GM18517 (cell line): ENCODE results near the gene ROCK2.
A peak's percentile ranks its signal among the peaks of the same experiment; 100 is the strongest.

Experiments used
- ATAC-seq: cut with Tn5 transposase; IDR thresholded peaks from one replicate; pipeline ENCODE4 v1.9.1; 2021; ENCODE audit warnings: mild to moderate bottlenecking, moderate library complexity; ENCODE audit not compliant: unreplicated experiment

Gene ROCK2

DNA sequence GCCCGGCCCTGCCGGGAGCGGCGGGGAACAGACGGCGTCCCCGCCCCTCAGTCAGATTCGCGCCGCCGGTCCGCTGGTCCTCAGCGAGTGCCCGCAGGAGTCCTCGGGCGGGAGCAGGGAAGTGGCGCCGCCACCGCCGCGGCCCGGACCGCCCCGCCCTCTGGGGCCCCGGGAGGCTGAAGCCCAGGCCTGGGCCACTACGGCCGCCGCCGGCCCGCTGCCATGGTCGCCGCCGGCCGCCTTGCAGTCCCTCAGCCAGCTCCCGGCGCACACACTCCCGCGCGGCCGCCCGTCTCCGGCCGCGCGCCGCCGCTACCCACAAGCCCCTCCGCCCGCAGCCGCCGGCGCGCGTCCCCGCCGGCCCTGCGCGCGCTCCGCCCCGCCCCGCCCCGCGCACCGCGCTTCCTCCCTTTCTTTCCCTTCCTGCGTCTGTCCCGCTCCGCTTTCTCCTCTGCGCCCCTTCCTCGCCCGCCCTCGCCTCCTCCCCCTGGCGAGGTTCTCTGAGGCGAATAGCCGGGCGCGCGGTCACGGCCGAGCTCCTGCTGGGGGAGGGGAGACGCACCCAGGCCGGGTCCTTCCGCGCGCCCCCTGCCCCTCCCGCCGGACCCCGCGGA, at the start of gene ROCK2:
Gene ROCK2, minus strand, starts transcription at position 295 of the 614 bp plus-strand sequence. CDS start 500 bp downstream, outside the sequence.
- peak; percentile 44 for ATAC-seq

DNA sequence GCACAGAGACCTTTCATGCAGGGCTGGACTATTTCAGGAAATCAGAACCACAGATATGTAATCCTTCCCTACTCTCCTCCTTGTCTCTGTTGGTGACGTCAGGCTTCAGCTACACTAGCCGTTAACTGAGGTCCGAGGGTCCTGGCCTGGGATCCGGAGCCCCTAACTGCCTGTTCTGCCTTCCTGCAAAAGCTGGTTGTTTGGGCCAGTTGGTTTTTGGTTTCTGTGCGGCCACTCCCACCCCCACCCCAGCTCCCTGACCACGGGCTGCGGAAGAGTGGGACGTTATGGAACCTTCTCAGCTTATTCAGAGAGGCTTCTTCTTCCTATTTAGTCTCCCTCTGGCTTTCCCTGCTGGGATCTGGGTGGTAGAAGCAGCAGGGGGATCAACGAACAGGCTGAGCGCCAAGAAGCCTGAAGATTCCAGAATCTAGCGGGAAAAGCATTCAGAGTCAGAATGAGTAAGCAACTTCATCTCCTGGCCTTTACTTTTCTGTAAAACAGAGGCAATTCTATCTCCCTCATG, 49.3 kb upstream of the ROCK2 start:
- ATAC-seq: no peak

DNA sequence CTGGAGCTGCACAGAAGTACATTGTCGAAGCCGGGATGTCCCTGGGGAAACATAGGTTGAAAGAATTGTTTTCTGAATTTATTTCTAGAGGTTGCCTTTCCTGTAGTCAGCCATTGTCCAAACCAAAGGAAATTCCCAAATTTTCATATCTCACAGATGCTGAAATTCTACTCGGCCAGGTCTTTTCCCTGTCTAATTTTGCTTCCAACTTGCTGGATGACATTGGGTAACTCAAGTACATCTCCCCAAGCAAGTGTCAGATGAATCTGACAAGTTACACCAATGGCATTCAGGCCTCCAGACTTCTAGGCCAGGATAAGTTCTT, 47.5 kb upstream of the ROCK2 start:
- no peak for ATAC-seq

DNA sequence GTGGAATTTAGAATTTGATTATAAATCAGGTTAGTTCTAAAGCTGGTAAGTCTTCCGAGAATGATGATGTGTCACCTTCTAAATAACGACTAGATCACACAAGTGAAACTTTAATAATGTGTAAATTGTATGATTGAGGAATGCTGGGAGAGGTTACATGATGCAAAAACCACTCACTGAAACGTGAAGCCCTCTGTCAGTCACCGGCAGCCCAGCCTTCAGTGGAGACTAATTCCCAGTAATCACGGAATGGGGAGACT, 45.9 kb upstream of the ROCK2 start:
- ATAC-seq: no peak

DNA sequence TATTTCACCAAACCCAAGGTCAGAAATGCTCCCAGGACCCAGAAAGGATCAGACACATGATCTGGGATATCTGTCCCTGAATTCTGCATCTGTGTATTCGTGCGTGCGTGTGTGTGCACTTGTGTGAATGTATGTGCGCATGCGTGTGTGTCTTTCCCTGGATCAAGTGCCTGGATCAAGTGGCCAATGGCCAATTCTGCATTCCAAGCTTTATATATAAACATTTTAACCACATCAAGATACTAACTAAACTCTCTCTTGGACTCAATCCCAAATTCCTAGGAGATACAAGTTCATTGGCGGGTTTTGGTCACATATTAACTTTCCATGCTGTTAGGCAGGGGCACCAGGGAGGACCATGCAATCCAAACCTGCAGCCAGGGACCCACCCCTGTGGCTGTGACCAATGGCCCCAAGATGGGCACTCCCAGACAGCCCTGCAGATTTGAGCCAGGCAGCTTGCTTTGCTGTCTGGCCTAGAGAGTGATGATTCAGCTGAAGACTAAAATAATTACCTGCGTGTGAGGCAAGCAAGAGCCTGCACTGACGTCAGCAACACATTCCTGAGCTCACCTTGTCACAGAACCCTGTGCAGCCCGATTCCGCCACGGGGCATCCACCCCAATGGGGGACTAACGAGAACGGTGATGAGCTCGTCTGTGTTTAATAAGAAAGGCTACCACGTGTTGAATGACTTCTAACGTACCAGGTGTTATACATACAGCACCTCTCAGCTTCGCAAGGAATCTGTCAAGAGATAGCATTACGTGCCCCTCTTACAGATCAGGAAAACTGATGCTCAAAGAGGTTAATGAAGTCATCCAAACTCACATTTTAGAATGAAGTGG, 45.3 kb upstream of the ROCK2 start:
- no peak for ATAC-seq

DNA sequence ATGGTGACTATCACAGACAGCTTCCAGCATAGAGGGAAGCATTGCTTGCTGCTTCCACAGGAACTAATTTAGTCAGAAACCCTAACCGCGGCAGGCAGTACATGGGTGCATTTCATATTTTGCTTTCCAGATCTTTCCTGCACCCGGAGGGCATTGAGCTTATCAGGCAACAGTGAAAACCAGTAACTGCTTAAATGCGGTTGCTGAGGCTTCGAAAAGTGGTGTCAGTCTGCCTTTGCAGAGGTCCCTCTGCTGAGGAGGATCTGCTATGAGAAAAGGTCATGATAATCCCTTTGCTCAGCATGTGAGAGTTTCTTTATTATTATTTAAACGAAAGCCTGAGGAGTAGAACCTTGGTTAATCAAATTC, 44.6 kb upstream of the ROCK2 start:
- no peak for ATAC-seq

DNA sequence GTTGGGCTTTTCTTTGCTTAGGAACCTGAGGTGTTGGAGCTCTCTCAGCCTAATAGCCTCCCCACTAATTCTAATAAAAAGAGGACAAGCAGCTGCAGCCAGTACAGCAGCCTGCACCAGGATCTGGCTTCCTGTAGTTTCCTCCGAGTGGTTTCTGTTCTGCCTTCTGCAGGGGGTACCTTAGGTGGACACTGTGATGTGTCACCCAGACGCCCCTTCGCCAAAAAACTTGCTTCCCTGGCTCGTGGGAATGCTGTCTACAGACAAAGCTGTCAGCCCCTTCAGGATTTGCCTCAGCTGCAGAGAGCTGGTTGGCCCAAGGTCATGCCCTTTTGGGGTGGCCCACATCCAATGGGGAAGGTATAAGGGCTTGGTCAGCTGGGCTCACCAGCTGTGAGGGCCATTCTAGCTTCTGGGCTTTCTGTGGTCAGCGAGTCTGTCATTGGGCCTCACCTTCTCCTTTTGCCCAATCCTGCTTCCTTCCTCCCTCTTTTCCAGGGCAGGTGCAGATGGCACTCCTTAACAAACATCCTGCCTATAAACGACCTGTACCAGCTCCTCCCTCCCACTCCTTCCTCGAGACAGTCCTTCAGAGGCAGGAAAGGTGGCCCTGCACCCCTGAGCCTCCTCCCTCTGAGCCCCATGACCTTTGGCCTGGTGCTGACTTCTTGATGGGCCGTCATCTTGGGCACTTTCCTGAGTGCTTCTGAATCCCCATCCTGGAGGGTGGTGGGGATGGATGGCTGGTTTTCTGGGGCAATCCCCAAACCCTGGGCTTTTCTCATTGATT, 44.0 kb upstream of the ROCK2 start:
- ATAC-seq: no peak

DNA sequence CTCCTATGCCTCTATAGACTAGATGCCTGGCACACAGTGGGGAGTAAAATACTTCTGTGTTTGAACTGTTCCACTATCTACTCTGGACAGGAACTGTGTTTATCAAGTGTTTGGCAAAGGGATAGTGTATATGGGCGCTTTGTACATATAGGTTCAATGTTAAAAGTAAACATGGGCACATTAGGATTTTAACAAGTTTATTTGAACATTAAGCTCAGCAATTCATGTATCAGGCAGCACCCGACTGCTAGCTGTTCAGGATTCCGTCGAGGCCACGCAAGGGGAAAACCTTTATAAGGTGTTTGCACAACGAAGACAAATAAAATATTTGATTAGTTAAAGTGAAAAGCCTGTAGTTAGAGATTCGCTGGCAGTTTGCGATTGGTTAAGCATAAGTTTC, 43.4 kb upstream of the ROCK2 start:
- no peak for ATAC-seq

DNA sequence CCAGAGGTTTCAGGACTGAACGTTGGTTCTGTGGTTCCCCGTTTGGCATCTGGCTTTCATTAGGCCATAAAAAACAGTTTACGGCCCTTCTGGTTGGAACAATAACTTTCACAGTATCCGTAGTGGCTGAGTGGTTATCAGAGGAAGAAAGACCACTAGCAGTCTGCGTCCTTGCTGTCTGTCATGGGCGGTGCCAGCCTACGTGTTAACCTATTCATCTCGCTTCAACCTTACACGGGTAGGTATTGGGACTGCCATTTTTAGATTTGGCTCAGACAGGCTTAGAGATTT, 42.6 kb upstream of the ROCK2 start:
- no peak for ATAC-seq

DNA sequence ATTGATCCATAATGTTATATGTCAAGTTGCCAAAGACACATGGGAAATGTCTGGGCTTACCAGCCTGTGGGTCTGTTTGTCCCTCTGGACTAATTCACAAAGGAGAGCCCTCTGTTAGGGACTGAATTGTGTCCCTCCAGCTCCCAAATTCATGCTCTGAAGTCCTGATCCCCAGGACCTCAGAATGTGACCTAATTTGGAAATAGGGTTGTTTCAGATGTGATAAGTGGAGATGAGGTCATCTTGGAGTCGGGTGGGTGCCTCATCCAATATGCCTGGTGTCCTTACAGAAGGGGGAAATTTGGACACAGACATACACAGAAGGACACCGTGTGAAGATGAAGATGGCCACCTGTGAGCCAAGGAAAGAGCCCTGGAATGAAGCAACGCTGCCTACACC, 41.4 kb upstream of the ROCK2 start:
- no peak for ATAC-seq

DNA sequence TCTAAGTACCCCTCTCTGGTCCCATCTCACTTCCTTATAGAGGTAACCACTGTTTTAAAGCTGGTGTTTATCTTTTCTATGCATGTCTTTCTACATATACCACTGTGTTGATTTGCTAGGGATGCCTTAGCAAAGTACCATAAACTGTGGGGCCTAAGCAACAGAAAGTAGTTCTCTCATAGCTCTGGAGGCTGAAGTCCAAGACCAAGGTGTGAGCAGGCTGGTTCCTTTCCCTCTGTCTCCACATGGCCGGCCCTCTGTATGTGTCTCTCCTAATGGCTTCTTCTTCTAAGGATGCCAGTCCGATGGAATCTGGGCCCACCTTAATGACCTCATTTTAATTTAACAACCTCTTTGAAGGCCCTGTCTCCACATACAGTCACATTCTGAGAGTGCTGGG, 40.8 kb upstream of the ROCK2 start:
- no peak for ATAC-seq

DNA sequence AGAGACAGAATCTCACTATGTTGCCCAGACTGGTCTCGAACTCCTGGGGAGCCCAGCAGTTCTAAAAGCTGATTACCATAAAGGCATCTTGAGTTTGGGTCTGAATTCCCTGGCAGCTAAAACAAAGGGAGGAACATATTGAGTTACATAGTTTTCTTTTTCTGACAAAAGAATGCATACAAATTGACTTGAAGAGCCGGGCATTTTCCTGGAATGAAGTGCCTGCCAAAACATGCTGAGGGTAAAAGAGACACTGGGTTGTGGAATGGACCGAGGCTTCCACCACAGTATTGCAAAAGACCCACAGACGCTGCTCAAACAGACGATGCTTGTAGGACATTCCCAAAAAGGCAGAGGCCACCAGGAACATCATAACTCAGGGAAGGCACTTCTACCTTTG, 35.1 kb upstream of the ROCK2 start:
- ATAC-seq: no peak

DNA sequence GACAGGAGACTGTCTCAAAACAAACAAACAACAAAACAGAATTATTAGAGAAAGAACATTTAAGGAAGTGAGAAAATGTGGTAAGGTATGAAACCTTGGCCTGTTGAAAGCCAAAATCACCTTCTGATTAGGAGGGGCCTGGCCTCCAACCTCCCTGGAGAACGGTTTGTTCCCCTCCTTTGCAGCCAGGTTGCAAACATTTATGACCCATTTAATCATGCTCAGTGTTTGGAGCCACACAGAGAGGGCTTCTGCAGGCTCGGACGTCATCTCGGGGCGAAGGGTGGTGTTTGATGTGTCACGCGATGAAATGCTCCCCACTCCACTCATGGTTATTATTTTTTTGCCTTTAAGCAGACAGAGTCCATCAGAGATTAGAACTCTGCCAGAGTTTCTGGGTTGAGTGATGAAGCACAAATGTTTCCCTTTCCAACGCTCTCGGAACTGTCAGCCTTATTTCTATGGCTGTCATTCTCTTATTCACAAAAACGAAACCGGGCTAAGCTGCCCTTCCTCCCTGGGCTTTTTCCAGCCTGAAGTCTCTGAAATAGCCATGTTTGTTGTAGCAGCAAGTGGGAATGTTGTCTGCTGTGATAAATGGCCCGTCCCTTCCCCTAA, 33.6 kb upstream of the ROCK2 start:
- ATAC-seq: peak; percentile 97

DNA sequence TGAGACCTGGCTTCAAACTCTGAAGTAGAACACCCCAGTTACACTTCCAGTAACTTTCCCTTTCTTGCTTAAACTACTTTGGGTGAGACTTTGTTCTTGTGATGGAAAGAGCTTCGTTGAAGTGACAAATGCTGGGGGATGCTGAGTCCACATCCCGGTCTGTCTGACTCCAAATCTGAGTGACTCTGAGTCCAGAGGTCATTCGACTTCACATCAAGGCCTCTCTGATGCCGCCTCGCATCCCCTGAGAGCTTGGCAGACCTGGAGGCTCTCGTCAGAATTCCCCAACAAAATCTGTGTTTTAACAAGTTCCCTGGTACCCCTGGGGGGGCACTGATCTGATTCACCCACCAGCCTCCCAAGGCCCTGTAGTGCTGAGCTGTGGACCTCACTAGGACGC, 31.6 kb upstream of the ROCK2 start:
- ATAC-seq: no peak

DNA sequence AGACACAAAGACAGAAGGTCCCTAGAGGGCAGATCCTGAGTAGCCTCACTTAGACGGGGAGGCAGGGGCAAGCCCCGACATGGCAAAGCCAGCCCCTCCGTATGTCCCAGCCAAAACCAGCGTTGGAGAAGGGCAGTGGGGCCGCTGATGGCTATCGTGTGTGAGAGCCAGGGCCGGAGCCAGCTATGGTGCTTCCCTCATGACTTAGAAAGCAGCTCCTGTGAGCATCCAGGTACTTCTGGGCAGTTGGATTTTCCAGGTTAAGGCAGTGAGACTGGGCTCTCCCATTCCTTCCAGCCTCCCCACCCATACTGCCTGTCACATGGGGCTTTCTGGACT, 31.2 kb upstream of the ROCK2 start:
- no peak for ATAC-seq

DNA sequence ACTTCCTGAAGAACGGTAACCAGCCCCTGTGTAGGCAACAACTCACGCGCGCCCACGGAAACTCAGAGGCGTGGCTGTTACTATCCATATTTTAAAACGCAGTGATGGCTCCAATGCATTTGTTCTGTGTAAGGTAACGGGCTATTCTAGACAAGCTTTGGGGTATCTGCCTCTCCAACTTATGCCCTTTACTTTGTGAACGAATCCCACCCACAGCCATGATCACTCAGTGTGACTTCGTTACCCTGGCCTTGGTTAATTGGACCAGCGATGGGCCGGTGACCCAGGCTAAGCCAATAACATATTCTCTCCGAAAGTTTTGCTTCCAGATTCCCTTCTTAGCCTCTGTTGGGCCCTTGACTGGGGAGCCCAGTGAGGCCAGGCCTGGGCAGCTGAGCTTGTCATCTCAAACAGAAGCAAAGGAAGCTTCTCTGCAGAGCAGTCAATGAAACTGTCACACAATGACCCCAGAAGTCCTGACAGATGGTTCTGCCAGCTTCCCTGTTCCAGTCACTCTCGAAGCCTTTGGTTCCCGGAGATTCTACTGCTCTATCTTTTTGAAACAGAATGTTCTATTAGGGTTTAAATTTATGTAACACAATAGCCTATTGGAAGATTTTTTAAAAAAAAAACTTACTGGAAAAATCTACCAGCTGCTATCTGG, 30.7 kb upstream of the ROCK2 start:
- ATAC-seq: no peak

DNA sequence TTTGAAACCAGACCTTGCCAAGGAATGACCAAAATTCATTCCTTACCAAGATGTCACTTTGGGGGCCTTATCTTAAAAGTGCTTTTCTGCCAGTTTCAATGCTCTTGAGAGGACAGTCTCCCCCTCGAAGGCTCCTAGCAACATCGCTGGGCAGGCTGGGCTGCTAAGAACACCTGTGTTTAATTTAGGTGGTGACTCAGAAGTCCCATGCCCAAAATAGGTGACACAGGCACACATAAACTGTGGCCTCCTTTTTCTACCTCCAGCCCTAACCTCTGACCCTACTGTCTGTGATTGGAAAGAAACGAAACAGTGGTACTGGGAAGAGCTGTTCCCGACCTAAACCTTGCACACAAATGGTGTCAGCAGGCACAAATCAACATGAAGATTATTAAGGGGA, 28.7 kb upstream of the ROCK2 start:
- no peak for ATAC-seq

DNA sequence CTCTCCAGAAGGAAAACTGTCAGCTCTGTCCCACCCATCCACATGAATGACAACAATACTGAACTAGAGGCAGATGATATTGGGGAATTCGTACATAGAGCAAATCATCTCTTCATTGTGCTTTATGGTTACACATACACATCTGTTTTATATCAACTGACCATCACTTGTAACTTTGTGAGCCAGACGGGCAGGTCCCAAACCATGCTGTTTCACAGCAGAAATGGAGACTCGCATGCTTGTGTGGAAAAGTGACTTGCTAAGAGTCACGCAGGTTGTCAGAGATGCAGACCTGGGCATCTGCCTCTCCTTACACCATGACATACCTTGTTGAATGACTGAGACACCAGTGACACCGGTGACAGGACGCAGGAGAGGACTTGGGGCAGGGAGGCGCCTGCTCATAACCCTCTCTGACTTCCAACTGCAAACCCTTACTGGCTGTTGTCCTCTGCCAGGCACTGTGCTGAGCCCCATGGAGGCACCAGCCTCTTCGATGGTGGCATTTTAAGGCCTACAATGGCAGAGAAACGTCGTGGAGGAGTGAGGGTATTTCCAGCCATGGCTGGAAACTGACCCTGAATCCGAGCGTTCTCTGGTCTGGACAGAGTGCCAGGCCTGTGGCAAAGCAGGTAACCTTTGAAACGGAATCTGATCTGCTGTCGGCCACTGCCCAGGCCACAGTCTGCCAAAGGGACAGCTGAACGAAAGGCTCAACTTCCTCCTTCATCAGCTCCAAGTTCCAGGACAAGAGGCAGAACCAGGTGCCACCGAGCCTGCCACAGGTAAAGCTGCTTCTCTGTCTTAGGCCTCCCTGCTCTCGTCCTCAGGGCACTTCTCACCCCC, 26.9 kb upstream of the ROCK2 start:
- ATAC-seq: no peak

DNA sequence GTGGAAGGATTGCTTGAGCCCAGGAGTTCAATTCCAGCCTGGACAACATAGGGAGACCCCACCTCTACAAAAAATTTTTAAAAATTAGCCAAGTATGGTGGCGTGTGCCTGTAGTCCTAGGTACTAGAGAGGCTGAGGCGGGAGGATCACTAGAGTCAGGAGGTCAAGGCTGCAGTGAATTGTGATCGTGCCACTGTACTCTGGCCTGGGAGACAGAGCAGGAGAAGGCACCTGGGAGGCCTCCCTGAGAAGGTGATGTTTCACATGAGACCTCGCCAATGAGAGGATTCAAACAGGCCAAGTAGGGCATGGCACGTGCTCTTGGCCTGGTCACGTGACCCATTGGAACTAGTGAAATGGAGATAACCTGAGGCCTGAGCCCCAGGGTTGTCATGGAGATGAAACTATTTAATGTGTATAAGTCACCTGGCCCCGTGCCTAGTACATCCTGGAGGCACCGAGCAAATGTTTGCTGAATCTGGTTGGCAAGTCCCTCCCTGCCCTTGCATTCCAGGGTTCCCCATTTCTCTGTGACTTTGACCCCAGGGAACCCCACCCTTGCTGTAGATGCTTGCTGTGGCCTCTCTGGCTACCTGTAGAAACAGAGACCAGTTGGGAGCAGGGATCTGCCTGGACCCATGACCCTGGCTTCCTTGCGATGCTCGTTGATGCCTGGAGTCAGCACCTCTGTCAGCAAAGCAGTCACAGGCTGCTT, 26.1 kb upstream of the ROCK2 start:
- no peak for ATAC-seq

DNA sequence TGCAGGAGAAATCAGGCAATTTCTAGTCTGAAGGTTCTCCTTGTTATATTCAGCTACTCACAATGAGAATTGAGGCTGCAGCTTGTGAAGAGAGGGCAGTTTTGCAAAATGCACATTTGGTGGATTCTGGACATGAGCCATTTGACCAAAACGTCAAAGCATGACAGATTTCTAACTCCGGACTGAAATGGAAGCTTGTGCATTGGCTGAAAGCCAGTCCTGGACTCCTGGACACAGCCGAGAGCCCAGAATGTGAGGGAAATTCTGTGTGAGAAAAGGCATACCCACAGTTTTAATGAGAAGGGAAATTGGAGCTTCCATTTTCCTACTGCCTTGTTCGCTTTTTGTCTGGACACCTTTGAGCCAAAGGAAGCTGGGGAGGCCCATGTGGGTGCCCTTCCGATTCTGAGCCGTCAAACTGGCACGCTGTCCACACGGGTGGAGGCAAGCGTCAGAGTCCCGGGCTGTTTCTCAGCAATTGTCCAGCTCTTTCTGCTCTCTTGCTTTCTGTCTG, 23.7 kb upstream of the ROCK2 start:
- no peak for ATAC-seq
